OCI-LY1 (cell line): ENCODE data around the gene ATP6V0E1.

Source experiments
- H2AFZ ChIP-seq: fragments of 200-600 bp; sonication (generic), shearing (Covaris generic); 2 replicates; pipeline ENCODE4 v1.6.0; 2014; ENCODE audit warnings: antibody characterized with exemption, mild to moderate bottlenecking, low read length
- H3F3A ChIP-seq: fragments of 200-600 bp; sonication (generic), shearing (Covaris generic); 2 replicates; pipeline ENCODE4 v1.6.0; 2014; ENCODE audit warnings: mild to moderate bottlenecking, antibody characterized with exemption, low read length, moderate library complexity; ENCODE audit not compliant: insufficient read depth
- H3K27ac ChIP-seq: fragments of 200-600 bp; sonication (generic); 2 replicates; pipeline ENCODE4 v1.5.1; 2014; ENCODE audit warnings: low read length, mixed run types, mild to moderate bottlenecking, low read depth; ENCODE audit not compliant: poor library complexity, severe bottlenecking
- H3K27me3 ChIP-seq: fragments of 200-600 bp; sonication (generic); 2 replicates; pipeline ENCODE4 v1.6.0; 2014; ENCODE audit warnings: antibody characterized with exemption, mild to moderate bottlenecking, low read length, moderate library complexity; ENCODE audit not compliant: insufficient read depth
- H3K36me3 ChIP-seq: fragments of 200-600 bp; sonication (generic); 2 replicates; pipeline ENCODE4 v1.6.1; 2014; ENCODE audit warnings: mild to moderate bottlenecking, antibody characterized with exemption, low read length, moderate library complexity, mixed read lengths; ENCODE audit not compliant: insufficient read depth
- H3K4me1 ChIP-seq: fragments of 200-600 bp; sonication (generic); 2 replicates; pipeline ENCODE4 v1.5.1; 2014; ENCODE audit warnings: mild to moderate bottlenecking, low read length, moderate library complexity; ENCODE audit not compliant: insufficient read depth, severe bottlenecking
- H3K4me2 ChIP-seq: fragments of 200-600 bp; sonication (generic), shearing (Covaris generic); 2 replicates; pipeline ENCODE4 v1.6.1; 2014; ENCODE audit warnings: low read length
- H3K4me3 ChIP-seq: fragments of 200-600 bp; sonication (generic); 2 replicates; pipeline ENCODE4 v1.5.1; 2014; ENCODE audit warnings: low read length, low read depth, mild to moderate bottlenecking, mixed read lengths; ENCODE audit not compliant: poor library complexity, severe bottlenecking
- H3K79me2 ChIP-seq: fragments of 200-600 bp; shearing (Covaris generic); 2 replicates; pipeline ENCODE4 v1.6.1; 2016; ENCODE audit warnings: mixed run types, low read length, mixed read lengths; ENCODE audit not compliant: insufficient read depth
- H3K9ac ChIP-seq: fragments of 200-600 bp; sonication (generic), shearing (Covaris generic); 2 replicates; pipeline ENCODE4 v1.6.1; 2014; ENCODE audit warnings: mild to moderate bottlenecking, low read length, mixed read lengths
- H3K9me2 ChIP-seq: fragments of 200-600 bp; sonication (generic), shearing (Covaris generic); 2 replicates; pipeline ENCODE4 v1.6.1; 2014; ENCODE audit warnings: low read depth, mild to moderate bottlenecking, low read length, mixed read lengths
- H3K9me3 ChIP-seq: fragments of 200-600 bp; shearing (Covaris generic); 2 replicates; pipeline ENCODE4 v1.6.1; 2014; ENCODE audit warnings: low read length, mixed read lengths
- H4K20me1 ChIP-seq: fragments of 200-600 bp; sonication (generic), shearing (Covaris generic); 2 replicates; pipeline ENCODE4 v1.6.0; 2016; ENCODE audit warnings: mild to moderate bottlenecking, low read length; ENCODE audit not compliant: insufficient read depth
- EZH2 ChIP-seq: fragments of 200-600 bp; sonication (generic), shearing (Covaris generic); IDR thresholded peaks from 2 replicates; pipeline ENCODE4 v1.8.0; 2017; ENCODE audit warnings: borderline replicate concordance, mixed run types, mild to moderate bottlenecking, antibody characterized with exemption, low read length, moderate library complexity, mixed read lengths
- TF ChIP-seq, protein P1 (sequence below): fragments of 200-600 bp; sonication (generic), shearing (Covaris generic); IDR thresholded peaks from 2 replicates; pipeline ENCODE4 v1.5.1; 2017; ENCODE audit warnings: mild to moderate bottlenecking, antibody characterized with exemption, low read length, moderate library complexity, mixed read lengths

Gene ATP6V0E1

DNA sequence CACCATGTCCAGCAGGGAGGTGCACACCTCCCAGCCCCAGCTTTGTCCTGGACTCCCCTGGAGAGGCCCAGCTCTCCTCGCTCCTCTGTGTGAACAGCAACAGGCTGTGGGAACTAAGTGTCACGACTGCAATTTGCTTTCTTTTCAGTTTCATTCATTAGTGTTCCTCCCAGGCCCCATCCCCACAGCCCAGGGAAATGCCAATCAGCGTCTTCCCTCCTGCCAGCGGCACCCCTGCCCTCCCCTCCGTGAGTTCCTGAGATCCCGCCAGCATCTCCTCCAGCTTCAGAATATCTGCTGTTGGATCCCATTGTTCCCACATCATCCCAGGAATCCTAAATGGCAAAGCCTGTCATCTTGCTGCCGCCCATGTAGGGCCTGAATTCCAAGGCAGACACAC lies 37.4 kb upstream of the ATP6V0E1 start:
- Histone ChIP-seq H3K79me2 (no peaks in the 10 kb centered on the region), H2AFZ (no peak overlapping the region), H4K20me1 (no peaks in the 10 kb centered on the region), H3K27me3 (no peaks in the 10 kb centered on the region), H3K9me3 (no peaks in the 10 kb centered on the region), H3K36me3 (no peaks in the 10 kb centered on the region; the same call in 1 of the 2 replicates), H3K9me2 (no peaks in the 10 kb centered on the region), H3K9ac (no peak overlapping the region), H3K27ac (no peak overlapping the region), H3F3A (no peaks in the 10 kb centered on the region), H3K4me3 (no peak overlapping the region), H3K4me2 (no peak overlapping the region), H3K4me1 (no peaks in the 10 kb centered on the region)
- no peak for TF ChIP-seq EZH2

DNA sequence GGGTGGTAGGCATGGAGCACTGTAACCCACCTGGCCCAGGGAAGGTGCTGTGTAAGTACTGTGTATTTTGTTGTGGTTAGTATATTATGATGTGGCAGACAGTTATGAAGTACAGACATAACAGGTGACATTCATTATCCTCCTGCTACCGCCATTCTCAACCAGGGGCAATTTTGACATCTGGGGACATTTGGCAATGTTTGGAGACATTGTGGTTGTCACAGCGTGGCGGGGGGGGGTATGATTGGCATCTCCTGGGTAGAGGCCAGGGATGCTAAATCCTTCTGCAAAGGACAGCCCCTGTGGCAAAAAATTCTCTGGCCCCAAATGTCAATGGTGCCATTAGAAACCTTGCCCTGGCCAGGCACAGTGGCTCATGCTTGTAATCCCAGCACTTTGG lies 34.1 kb upstream of the ATP6V0E1 start:
- Histone ChIP-seq H3K4me2 (no peak overlapping the region), H3F3A (no peaks in the 10 kb centered on the region), H2AFZ (no peak overlapping the region), H3K9ac (no peak overlapping the region), H3K9me2 (no peaks in the 10 kb centered on the region), H3K79me2 (no peaks in the 10 kb centered on the region), H3K27ac (no peak overlapping the region), H3K4me3 (no peak overlapping the region), H3K36me3 (no peaks in the 10 kb centered on the region), H3K4me1 (no peaks in the 10 kb centered on the region), H3K9me3 (no peaks in the 10 kb centered on the region), H3K27me3 (no peaks in the 10 kb centered on the region), H4K20me1 (no peaks in the 10 kb centered on the region)
- no peak for TF ChIP-seq EZH2
- TF ChIP-seq, protein P1, sequence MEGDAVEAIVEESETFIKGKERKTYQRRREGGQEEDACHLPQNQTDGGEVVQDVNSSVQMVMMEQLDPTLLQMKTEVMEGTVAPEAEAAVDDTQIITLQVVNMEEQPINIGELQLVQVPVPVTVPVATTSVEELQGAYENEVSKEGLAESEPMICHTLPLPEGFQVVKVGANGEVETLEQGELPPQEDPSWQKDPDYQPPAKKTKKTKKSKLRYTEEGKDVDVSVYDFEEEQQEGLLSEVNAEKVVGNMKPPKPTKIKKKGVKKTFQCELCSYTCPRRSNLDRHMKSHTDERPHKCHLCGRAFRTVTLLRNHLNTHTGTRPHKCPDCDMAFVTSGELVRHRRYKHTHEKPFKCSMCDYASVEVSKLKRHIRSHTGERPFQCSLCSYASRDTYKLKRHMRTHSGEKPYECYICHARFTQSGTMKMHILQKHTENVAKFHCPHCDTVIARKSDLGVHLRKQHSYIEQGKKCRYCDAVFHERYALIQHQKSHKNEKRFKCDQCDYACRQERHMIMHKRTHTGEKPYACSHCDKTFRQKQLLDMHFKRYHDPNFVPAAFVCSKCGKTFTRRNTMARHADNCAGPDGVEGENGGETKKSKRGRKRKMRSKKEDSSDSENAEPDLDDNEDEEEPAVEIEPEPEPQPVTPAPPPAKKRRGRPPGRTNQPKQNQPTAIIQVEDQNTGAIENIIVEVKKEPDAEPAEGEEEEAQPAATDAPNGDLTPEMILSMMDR, result no peak

DNA sequence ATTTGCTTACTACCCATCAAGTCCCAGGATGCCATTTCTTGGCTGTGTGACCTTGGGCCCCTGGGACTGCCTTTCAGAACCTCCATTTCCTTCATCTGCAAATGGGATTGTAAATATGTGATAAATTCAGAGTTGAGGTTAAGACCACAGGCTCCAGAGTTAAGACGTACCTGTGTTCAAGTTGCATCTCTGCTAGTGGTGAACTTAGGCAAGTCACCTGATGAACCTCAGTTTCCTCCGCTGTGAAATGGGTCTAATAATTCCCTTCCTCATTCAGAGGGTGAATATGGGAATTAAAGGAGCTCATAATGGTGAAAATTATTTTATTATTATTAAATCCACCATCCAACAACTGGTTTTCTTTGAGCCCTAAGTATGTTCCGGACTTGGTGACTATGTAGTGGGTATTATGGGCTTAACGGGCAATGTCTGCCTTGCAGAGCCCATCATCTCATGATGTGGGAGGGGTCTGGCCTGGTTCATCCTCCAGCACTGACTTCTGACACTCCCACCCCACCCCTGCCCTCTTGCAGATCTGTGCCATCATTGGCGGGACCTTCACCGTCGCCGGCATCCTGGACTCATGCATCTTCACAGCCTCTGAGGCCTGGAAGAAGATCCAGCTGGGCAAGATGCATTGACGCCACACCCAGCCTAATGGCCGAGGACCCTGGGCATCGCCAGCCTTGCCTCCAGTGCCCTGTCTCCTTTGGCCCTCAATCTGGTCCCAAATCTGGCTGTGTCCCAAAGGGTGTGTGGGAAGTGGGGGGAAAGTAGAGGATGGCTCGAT lies 33.2 kb upstream of the ATP6V0E1 start:
- H3K4me3 ChIP-seq, result no peak overlapping the region
- no peaks in the 10 kb centered on the region for H4K20me1 ChIP-seq
- H3K27ac ChIP-seq, result no peak overlapping the region
- H3F3A ChIP-seq, result no peaks in the 10 kb centered on the region
- no peaks in the 10 kb centered on the region for H3K27me3 ChIP-seq
- TF ChIP-seq, protein P1, result no peak
- TF ChIP-seq EZH2, result no peak
- no peaks in the 10 kb centered on the region for H3K36me3 ChIP-seq
- H3K79me2 ChIP-seq, result no peaks in the 10 kb centered on the region
- no peak overlapping the region for H2AFZ ChIP-seq
- H3K4me1 ChIP-seq, result no peaks in the 10 kb centered on the region
- H3K4me2 ChIP-seq, result no peak overlapping the region
- H3K9me2 ChIP-seq, result no peaks in the 10 kb centered on the region
- H3K9me3 ChIP-seq, result no peaks in the 10 kb centered on the region
- H3K9ac ChIP-seq, result no peak overlapping the region
